Memory B cell (primary cell): ENCODE data around the gene NAIF1.

Source experiments
- ATAC-seq: fragments of 150-1000 bp; cut with Tn5 transposase; 2 replicates; pipeline ENCODE4 v1.10.0; 2021; ENCODE audit warnings: low read depth, mild to moderate bottlenecking, moderate library complexity
- DNase-seq, 2 donors: peaks; one replicate each; pipeline ENCODE4 v3.0.0; 2022; ENCODE audit warnings: low spot score in 2 of 2
- H3K27ac Mint-ChIP-seq: one replicate; pipeline ENCODE4 v1.8.0; 2022; ENCODE audit warnings: mild to moderate bottlenecking, moderate library complexity, mixed read lengths
- H3K27me3 Mint-ChIP-seq: one replicate; pipeline ENCODE4 v1.8.0; 2022; ENCODE audit warnings: mixed read lengths
- H3K36me3 Mint-ChIP-seq: one replicate; pipeline ENCODE4 v1.8.0; 2022; ENCODE audit warnings: mild to moderate bottlenecking, mixed read lengths
- H3K4me1 Mint-ChIP-seq: one replicate; pipeline ENCODE4 v1.8.0; 2022; ENCODE audit warnings: mixed read lengths
- H3K4me3 Mint-ChIP-seq: one replicate; pipeline ENCODE4 v1.8.0; 2022; ENCODE audit warnings: mild to moderate bottlenecking, moderate library complexity, mixed read lengths
- H3K9me3 Mint-ChIP-seq: one replicate; pipeline ENCODE4 v1.8.0; 2022; ENCODE audit warnings: mixed read lengths

Gene NAIF1

DNA sequence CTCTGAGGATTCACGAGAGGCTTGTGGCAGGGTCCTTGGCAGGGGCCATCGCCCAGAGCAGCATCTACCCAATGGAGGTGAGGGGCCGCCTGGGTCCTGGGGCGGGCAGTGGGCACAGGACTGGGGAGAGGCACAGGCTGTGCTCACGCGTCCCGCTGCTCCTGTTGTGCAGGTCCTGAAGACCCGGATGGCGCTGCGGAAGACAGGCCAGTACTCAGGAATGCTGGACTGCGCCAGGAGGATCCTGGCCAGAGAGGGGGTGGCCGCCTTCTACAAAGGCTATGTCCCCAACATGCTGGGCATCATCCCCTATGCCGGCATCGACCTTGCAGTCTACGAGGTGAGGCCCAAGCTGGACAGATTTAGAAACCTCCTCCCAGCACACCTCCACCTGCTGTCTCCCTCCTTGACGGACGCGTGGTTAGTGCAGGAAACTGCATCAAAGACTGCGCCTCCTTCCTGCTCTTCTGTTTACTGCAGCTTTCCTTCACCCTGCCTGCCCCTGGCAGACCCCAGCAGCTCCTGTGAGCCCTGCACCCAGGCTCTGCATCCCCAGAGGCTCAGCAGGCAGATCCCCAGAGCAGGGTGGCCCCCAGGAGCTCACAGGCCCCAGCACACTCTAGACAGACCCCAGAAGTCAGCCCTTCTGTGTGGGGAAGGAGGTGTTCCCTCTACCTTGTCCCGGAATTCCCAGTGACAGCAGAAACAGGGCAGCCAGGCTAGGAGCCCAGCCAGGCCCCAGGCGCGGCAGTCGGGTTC, 39.2 kb upstream of the NAIF1 start:
- Mint-ChIP-seq H3K9me3 (no peaks in the 10 kb centered on the region), H3K27ac (no peak overlapping the region), H3K36me3 (peaks cover 21% of the 10 kb centered on the region), H3K27me3 (no peaks in the 10 kb centered on the region), H3K4me1 (no peaks in the 10 kb centered on the region), H3K4me3 (no peak overlapping the region)
- ATAC-seq, result no peak
- no peak for DNase-seq

- Mint-ChIP-seq H3K27me3 (no peaks in the 10 kb centered on the region), H3K4me1 (no peaks in the 10 kb centered on the region), H3K4me3 (no peak overlapping the region), H3K27ac (no peak overlapping the region), H3K9me3 (no peaks in the 10 kb centered on the region), H3K36me3 (peaks cover 25% of the 10 kb centered on the region)
- no peak for DNase-seq
- no peak for ATAC-seq
Measured at GRCh38 chr9:128105538-128106175, 38.5 kb upstream of the NAIF1 start.

DNA sequence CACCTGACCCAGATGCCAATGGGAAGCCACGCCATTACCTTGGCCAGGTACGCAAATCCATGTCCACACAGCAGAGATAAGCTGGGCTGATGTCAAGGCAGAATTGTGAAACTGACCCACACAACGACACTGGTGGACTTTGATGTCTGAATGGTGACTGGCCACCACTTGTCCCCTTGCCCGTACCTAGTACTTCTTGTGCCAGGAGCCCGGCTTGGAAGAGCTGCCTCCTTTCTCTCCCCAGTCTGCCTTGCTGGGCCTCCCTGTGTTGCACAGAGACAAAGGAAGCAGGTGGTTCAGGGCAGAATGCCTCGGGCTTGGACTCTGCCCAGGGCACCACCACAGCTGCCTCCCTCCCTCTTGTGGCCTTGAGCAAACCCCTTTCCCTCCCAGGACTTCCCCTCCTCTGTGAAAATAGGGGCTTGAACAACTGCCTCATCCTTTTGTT, 37.1 kb upstream of the NAIF1 start:
- H3K4me3 Mint-ChIP-seq, result no peak overlapping the region
- DNase-seq, result no peak
- no peaks in the 10 kb centered on the region for H3K27me3 Mint-ChIP-seq
- peaks cover 21% of the 10 kb centered on the region for H3K36me3 Mint-ChIP-seq
- no peaks in the 10 kb centered on the region for H3K4me1 Mint-ChIP-seq
- no peak overlapping the region for H3K27ac Mint-ChIP-seq
- no peaks in the 10 kb centered on the region for H3K9me3 Mint-ChIP-seq
- no peak for ATAC-seq

DNA sequence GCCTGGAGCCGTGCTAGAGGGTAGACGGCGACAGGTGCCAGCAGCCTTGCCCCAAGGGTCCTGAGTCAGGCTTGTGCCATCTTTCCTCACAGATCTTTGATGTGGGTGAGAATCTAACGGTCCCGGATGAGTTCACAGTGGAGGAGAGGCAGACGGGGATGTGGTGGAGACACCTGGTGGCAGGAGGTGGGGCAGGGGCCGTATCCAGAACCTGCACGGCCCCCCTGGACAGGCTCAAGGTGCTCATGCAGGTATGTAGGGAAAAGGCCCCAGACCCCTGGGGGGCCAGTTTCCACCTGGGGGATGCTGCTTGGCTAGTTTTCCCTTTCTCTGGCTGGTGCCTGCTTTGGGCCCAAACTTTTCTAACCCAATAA, 36.5 kb upstream of the NAIF1 start:
- Mint-ChIP-seq H3K27ac (no peak overlapping the region), H3K36me3 (peaks cover 21% of the 10 kb centered on the region), H3K27me3 (no peaks in the 10 kb centered on the region), H3K9me3 (no peaks in the 10 kb centered on the region), H3K4me3 (no peak overlapping the region), H3K4me1 (no peaks in the 10 kb centered on the region)
- DNase-seq, result no peak
- ATAC-seq, result no peak

DNA sequence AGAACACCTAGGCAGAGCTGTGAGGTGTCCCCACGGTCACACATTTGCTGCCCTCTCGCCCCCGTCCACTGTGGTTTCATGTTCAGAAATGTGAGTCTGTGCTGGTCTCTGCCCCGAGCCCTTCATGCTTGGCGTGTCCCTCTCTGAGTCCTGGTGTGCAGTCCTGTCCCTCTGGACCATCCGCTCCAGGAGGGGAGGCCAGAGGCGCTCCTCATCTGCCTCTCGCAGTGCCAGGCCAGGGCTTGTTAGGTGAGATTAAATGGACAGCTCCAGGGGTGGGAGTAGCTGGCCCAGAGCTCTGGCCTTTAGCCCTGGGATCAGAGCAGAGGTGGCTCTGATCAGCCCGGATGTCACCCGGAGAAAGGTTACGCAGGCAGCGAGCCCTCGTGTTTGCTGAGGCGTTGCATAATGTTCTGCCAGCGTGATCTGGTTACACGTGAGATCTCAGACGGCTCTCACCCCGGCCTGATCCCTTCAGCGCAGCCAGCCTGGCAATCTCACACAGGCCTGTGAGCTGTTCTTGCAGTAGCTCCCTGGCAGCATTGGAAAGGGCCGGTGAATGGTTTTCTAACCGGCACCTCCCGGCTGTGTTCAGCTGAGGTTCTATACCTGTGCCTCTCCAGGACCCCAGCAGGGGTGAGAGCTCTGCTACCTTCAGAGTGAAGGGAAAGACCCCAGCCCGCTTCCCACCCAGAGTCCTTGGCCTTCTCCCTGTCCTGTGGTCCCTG, 35.9 kb upstream of the NAIF1 start:
- Mint-ChIP-seq H3K4me1 (no peaks in the 10 kb centered on the region), H3K27ac (peak overlapping the region; percentile 6), H3K36me3 (peaks cover 21% of the 10 kb centered on the region), H3K9me3 (no peaks in the 10 kb centered on the region), H3K4me3 (no peak overlapping the region), H3K27me3 (no peaks in the 10 kb centered on the region)
- DNase-seq (no peak), ATAC-seq (no peak)

GRCh38 chr9:128102196-128102595, 35.1 kb upstream of the NAIF1 start:
- no peak overlapping the region for H3K4me3 Mint-ChIP-seq
- H3K4me1 Mint-ChIP-seq, result no peaks in the 10 kb centered on the region
- no peaks in the 10 kb centered on the region for H3K27me3 Mint-ChIP-seq
- DNase-seq (no peak), ATAC-seq (no peak)
- H3K36me3 Mint-ChIP-seq, result peaks cover 16% of the 10 kb centered on the region
- H3K9me3 Mint-ChIP-seq, result no peaks in the 10 kb centered on the region
- H3K27ac Mint-ChIP-seq, result peak overlapping the region; percentile 6

GRCh38 chr9:128101690-128102089, 34.6 kb upstream of the NAIF1 start:
- no peaks in the 10 kb centered on the region for H3K4me1 Mint-ChIP-seq
- peaks cover 16% of the 10 kb centered on the region for H3K36me3 Mint-ChIP-seq
- H3K9me3 Mint-ChIP-seq, result no peaks in the 10 kb centered on the region
- no peak overlapping the region for H3K4me3 Mint-ChIP-seq
- no peak for DNase-seq
- no peak for ATAC-seq
- H3K27ac Mint-ChIP-seq, result no peak overlapping the region
- H3K27me3 Mint-ChIP-seq, result no peaks in the 10 kb centered on the region

DNA sequence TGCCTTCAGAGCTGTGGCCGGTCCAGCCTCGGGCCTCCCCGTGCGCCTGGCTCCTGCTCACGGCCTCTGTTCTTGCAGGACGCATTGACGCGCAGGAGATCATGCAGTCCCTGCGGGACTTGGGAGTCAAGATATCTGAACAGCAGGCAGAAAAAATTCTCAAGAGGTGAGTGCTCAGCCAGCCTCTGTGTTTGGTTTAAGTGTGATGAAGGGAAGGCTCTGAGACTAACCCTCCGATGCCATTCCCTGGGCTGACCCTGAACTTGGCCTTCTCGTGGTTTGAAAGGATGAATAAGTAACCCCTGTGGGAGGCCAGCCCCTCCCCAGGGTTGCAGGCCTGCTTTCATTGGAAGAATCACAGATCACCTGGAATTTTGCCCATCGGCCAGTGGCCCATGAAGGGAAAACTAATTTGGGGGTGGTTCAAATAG, 34.1 kb upstream of the NAIF1 start:
- H3K27me3 Mint-ChIP-seq, result no peaks in the 10 kb centered on the region
- DNase-seq, result no peak

DNA sequence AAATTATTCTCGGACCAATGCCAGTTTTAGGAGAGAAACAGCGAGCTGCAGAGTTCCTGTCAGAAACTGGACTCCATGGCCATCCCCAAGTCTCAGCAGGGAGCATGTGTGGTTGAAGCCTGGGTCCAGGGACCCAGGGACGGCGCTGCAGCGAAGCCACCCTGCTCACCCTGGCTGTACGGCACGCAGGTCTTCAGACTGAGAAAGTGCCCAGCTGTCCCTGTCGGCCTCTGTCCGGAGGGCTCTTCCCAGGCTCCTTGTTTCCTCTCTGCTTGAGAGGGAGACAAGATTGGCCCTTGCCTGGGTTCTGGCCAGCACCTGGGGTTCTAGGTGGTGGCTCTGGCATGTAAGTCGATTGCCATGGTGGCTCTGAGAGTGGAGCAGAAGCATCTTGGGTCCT, 33.5 kb upstream of the NAIF1 start:
- Mint-ChIP-seq H3K27ac (no peak overlapping the region), H3K27me3 (no peaks in the 10 kb centered on the region), H3K36me3 (peaks cover 14% of the 10 kb centered on the region), H3K4me3 (no peak overlapping the region), H3K4me1 (no peaks in the 10 kb centered on the region), H3K9me3 (no peaks in the 10 kb centered on the region)
- ATAC-seq (no peak), DNase-seq (no peak)

More for the DNA sequence above, 34.1 kb upstream of the NAIF1 start:
- H3K36me3 Mint-ChIP-seq, result peaks cover 14% of the 10 kb centered on the region
- H3K4me1 Mint-ChIP-seq, result no peaks in the 10 kb centered on the region
- no peak overlapping the region for H3K4me3 Mint-ChIP-seq
- no peak overlapping the region for H3K27ac Mint-ChIP-seq
- no peak for ATAC-seq
- H3K9me3 Mint-ChIP-seq, result no peaks in the 10 kb centered on the region

DNA sequence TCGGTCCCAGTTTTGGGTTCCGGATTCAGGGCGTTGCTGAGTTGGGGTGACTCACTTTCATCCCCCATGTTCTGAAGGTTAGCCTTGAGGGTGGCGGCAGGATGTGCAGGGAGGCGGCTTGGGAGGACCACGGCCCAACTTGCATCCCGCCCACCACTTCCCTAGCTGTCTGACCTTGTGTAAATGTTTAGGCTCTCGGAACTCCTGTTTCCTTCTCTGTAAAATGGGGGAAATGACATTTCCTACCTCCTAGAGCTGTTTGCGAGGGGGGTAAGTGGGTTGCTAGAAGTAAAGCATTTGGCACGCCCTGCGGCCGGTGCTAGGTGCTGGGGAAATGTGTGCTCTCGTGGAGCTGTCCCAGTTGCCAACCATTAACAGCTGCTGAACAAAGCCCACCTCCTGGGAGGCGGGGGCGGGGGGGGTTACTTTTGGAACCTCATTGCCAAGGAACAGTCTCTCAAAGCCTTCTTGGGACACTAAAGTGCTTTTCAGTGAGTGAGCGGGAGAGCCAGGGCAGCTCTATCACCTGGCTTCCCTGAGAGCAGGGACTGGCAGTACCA, 32.9 kb upstream of the NAIF1 start:
- Mint-ChIP-seq H3K27ac (no peak overlapping the region), H3K27me3 (no peaks in the 10 kb centered on the region), H3K4me1 (no peaks in the 10 kb centered on the region), H3K36me3 (peaks cover 14% of the 10 kb centered on the region), H3K9me3 (no peaks in the 10 kb centered on the region), H3K4me3 (no peak overlapping the region)
- no peak for DNase-seq
- no peak for ATAC-seq

DNA sequence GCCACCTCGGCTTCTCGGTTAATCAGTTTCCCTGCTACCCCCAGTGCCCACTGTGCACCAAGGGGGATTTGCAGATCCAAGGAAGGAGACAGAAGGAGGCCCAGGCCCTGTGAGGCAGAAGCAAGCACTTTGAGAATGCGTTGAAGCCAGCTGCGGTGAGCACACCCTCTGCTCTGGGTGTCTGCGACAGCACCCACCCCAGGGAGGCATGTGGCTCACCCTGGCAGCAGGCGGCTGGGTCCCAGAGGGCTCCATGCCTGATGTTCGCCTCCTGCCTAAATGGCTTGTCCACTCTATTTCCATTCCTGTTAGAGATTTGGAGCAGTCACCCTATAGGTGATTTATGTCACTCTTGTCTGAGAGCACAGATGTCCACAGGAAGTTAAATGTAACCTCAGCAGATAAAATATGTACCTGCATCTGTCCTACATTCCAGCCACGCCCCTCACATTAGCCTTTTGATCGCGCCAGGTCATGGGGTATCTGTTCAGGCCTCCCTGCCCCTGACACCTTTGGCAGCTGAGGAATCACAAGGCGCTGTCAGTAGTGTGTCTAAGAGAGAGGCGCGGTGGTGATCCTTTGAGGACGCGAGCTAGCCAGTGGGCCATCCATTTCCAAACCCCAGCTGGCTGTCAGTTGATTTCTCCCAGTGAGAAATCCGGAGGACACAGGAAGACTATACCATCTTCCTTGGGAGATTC, 32.3 kb upstream of the NAIF1 start:
- no peak for ATAC-seq
- no peaks in the 10 kb centered on the region for H3K27me3 Mint-ChIP-seq
- no peak for DNase-seq
- no peaks in the 10 kb centered on the region for H3K9me3 Mint-ChIP-seq
- H3K4me3 Mint-ChIP-seq, result no peak overlapping the region
- no peak overlapping the region for H3K27ac Mint-ChIP-seq
- H3K36me3 Mint-ChIP-seq, result peaks cover 14% of the 10 kb centered on the region
- H3K4me1 Mint-ChIP-seq, result peaks cover 4% of the 10 kb centered on the region

GRCh38 chr9:128098297-128099230, 31.4 kb upstream of the NAIF1 start:
- ATAC-seq, result no peak
- peaks cover 7% of the 10 kb centered on the region for H3K4me1 Mint-ChIP-seq
- H3K36me3 Mint-ChIP-seq, result peaks cover 14% of the 10 kb centered on the region
- H3K4me3 Mint-ChIP-seq, result no peak overlapping the region
- H3K27ac Mint-ChIP-seq, result no peak overlapping the region
- H3K9me3 Mint-ChIP-seq, result no peaks in the 10 kb centered on the region
- no peak for DNase-seq
- no peaks in the 10 kb centered on the region for H3K27me3 Mint-ChIP-seq
